Skeletal muscle satellite cell (primary cell): ENCODE measurements around the gene CPNE8.

Experiments used
- H3K27me3 ChIP-seq: 2 replicates; pipeline ENCODE4 v1.7.0; 2013; ENCODE audit warnings: low read length; ENCODE audit not compliant: control insufficient read depth, insufficient read depth
- H3K36me3 ChIP-seq: 2 replicates; pipeline ENCODE4 v1.7.0; 2013; ENCODE audit warnings: mild to moderate bottlenecking, control low read depth, low read length; ENCODE audit not compliant: insufficient read depth
- H3K4me1 ChIP-seq: 2 replicates; pipeline ENCODE4 v1.7.0; 2013; ENCODE audit warnings: low read length; ENCODE audit not compliant: control insufficient read depth, insufficient read depth
- H3K4me2 ChIP-seq: 2 replicates; pipeline ENCODE4 v1.7.0; 2013; ENCODE audit warnings: mild to moderate bottlenecking, low read length
- H3K4me3 ChIP-seq: 2 replicates; pipeline ENCODE4 v1.7.0; 2013; ENCODE audit warnings: low read length
- H3K9ac ChIP-seq: 2 replicates; pipeline ENCODE4 v1.7.0; 2013; ENCODE audit warnings: mild to moderate bottlenecking, low read depth, low read length, moderate library complexity
- H3K9me3 ChIP-seq: replicated peaks from 2 replicates; pipeline ENCODE4 v1.7.0; 2013; ENCODE audit warnings: mild to moderate bottlenecking, control low read depth, low read length

The CPNE8 gene

GRCh38 chr12:38669081-38669480 is 236.3 kb downstream of the CPNE8 start:
- Histone ChIP-seq H3K9me3 (no peaks in the 10 kb centered on the region), H3K4me2 (no peak overlapping the region), H3K36me3 (no peaks in the 10 kb centered on the region), H3K27me3 (no peaks in the 10 kb centered on the region), H3K9ac (no peak overlapping the region), H3K4me1 (no peaks in the 10 kb centered on the region), H3K4me3 (no peak overlapping the region)

- Histone ChIP-seq H3K9me3 (no peaks in the 10 kb centered on the region), H3K4me3 (no peak overlapping the region), H3K4me2 (no peak overlapping the region), H3K9ac (no peak overlapping the region), H3K36me3 (no peaks in the 10 kb centered on the region), H3K4me1 (no peaks in the 10 kb centered on the region), H3K27me3 (no peaks in the 10 kb centered on the region)
Observed at GRCh38 chr12:38666425-38666824, 239.0 kb downstream of the CPNE8 start.

- Histone ChIP-seq H3K9ac (no peak overlapping the region), H3K27me3 (no peaks in the 10 kb centered on the region), H3K9me3 (no peaks in the 10 kb centered on the region), H3K36me3 (no peaks in the 10 kb centered on the region), H3K4me2 (no peak overlapping the region), H3K4me3 (no peak overlapping the region), H3K4me1 (no peaks in the 10 kb centered on the region)
Observed at GRCh38 chr12:38664661-38665269, 240.6 kb downstream of the CPNE8 start.

GRCh38 chr12:38662829-38663228 is 242.6 kb downstream of the CPNE8 start:
- Histone ChIP-seq H3K27me3 (no peaks in the 10 kb centered on the region), H3K9me3 (no peaks in the 10 kb centered on the region), H3K9ac (no peak overlapping the region), H3K4me1 (no peaks in the 10 kb centered on the region), H3K4me3 (no peak overlapping the region), H3K36me3 (no peaks in the 10 kb centered on the region), H3K4me2 (no peak overlapping the region)

- Histone ChIP-seq H3K4me1 (no peaks in the 10 kb centered on the region), H3K4me2 (no peak overlapping the region), H3K27me3 (no peaks in the 10 kb centered on the region), H3K36me3 (no peaks in the 10 kb centered on the region), H3K9ac (no peak overlapping the region), H3K9me3 (no peaks in the 10 kb centered on the region), H3K4me3 (no peak overlapping the region)
Observed at GRCh38 chr12:38653650-38654049, 251.7 kb downstream of the CPNE8 start.

- H3K4me3 ChIP-seq = no peak overlapping the region
- no peaks in the 10 kb centered on the region for H3K9me3 ChIP-seq
- H3K4me1 ChIP-seq = no peaks in the 10 kb centered on the region
- no peak overlapping the region for H3K9ac ChIP-seq
- H3K4me2 ChIP-seq = no peak overlapping the region
- H3K27me3 ChIP-seq = no peaks in the 10 kb centered on the region
- H3K36me3 ChIP-seq = no peaks in the 10 kb centered on the region
Observed at GRCh38 chr12:38648813-38649212, 256.6 kb downstream of the CPNE8 start.

- Histone ChIP-seq H3K36me3 (no peaks in the 10 kb centered on the region), H3K4me3 (no peak overlapping the region), H3K9ac (no peak overlapping the region), H3K4me1 (no peaks in the 10 kb centered on the region), H3K27me3 (no peaks in the 10 kb centered on the region), H3K4me2 (no peak overlapping the region), H3K9me3 (no peaks in the 10 kb centered on the region)
Observed at GRCh38 chr12:38646146-38646545, 259.2 kb downstream of the CPNE8 start.

- Histone ChIP-seq H3K4me2 (no peak overlapping the region), H3K27me3 (no peaks in the 10 kb centered on the region), H3K9ac (no peak overlapping the region), H3K9me3 (no peaks in the 10 kb centered on the region), H3K36me3 (no peaks in the 10 kb centered on the region), H3K4me1 (no peaks in the 10 kb centered on the region), H3K4me3 (no peak overlapping the region)
Observed at GRCh38 chr12:38639625-38640024, 265.8 kb downstream of the CPNE8 start.

GRCh38 chr12:38638401-38638800 is 267.0 kb downstream of the CPNE8 start:
- H3K27me3 ChIP-seq = no peaks in the 10 kb centered on the region
- no peaks in the 10 kb centered on the region for H3K36me3 ChIP-seq
- no peaks in the 10 kb centered on the region for H3K9me3 ChIP-seq
- no peak overlapping the region for H3K9ac ChIP-seq
- no peaks in the 10 kb centered on the region for H3K4me1 ChIP-seq
- no peak overlapping the region for H3K4me2 ChIP-seq
- H3K4me3 ChIP-seq = no peak overlapping the region

GRCh38 chr12:38633511-38633910 is 271.9 kb downstream of the CPNE8 start:
- no peaks in the 10 kb centered on the region for H3K27me3 ChIP-seq
- no peaks in the 10 kb centered on the region for H3K9me3 ChIP-seq
- no peak overlapping the region for H3K4me2 ChIP-seq
- no peaks in the 10 kb centered on the region for H3K4me1 ChIP-seq
- H3K4me3 ChIP-seq = no peak overlapping the region
- no peak overlapping the region for H3K9ac ChIP-seq
- no peaks in the 10 kb centered on the region for H3K36me3 ChIP-seq

- no peaks in the 10 kb centered on the region for H3K9me3 ChIP-seq
- H3K4me2 ChIP-seq = no peak overlapping the region
- no peaks in the 10 kb centered on the region for H3K4me1 ChIP-seq
- H3K36me3 ChIP-seq = no peaks in the 10 kb centered on the region
- no peak overlapping the region for H3K4me3 ChIP-seq
- no peaks in the 10 kb centered on the region for H3K27me3 ChIP-seq
- no peak overlapping the region for H3K9ac ChIP-seq
Observed at GRCh38 chr12:38629064-38629463, 276.3 kb downstream of the CPNE8 start.

GRCh38 chr12:38628288-38628687 is 277.1 kb downstream of the CPNE8 start:
- Histone ChIP-seq H3K9me3 (no peaks in the 10 kb centered on the region), H3K9ac (no peak overlapping the region), H3K4me2 (no peak overlapping the region), H3K27me3 (no peaks in the 10 kb centered on the region), H3K4me3 (no peak overlapping the region), H3K4me1 (no peaks in the 10 kb centered on the region), H3K36me3 (no peaks in the 10 kb centered on the region)
